Testis (tissue), 2 donors: ENCODE results near the gene TENM4.

Source experiments
- POLR2A ChIP-seq: fragments of 450-650 bp; IDR thresholded peaks from one replicate; pipeline ENCODE4 v1.6.1; 2017; ENCODE audit warnings: antibody characterized with exemption, mild to moderate bottlenecking, moderate library complexity
- TF ChIP-seq, protein P1 (sequence below), 3 experiments: fragments of 450-650 bp in 2 of 3; fragments of 200-600 bp in 1 of 3; sonication (generic) in 1 of 3; IDR thresholded peaks; one replicate each; pipeline ENCODE4 v1.5.1; 2016 to 2019; ENCODE audit warnings: antibody characterized with exemption in 3 of 3, mild to moderate bottlenecking in 2 of 3, moderate library complexity in 1 of 3

DNA sequence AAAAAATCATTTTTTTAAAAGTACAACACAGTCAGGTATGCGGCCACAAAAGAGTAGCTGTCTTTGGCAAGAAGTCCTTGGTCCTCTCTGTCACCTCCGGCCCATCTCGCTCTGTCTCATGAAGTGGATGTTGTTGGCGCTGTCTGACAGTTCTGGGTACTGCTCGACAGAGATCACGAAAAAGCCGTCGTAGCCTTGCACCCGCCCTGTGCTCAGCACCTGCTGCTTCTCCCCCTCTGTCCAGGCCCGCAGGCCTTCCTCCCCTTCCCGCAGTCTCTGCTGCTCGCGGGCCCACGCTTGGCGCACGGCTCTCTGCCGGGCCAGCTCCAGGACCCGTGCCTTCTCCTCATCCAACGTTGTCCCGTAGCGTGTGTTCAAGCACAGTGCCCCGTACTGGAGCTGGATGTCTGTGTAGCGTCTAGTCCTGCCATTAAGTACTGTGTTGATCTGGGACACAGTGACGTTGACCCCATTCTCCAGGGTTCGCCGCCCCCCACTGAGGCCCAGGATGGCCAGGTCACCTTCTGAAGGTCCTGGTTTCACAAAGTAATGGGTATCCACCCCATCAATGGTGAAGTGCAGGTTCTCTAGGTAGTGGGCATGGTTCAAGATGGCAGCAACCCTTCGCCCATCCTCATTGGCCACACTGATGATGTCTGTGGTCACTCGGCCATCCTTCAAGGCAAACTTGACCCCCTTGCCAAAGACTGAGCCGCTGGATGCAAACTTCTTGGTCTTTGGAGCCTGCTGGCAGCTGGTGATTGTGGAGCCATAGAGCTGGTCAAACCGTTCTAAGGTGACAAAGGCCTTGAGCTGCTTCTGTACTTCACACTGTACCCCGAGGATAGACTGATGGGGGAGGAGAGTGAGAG, 782.6 kb downstream of the TENM4 start:
- TF ChIP-seq POLR2A: no peak
- TF ChIP-seq, protein P1, sequence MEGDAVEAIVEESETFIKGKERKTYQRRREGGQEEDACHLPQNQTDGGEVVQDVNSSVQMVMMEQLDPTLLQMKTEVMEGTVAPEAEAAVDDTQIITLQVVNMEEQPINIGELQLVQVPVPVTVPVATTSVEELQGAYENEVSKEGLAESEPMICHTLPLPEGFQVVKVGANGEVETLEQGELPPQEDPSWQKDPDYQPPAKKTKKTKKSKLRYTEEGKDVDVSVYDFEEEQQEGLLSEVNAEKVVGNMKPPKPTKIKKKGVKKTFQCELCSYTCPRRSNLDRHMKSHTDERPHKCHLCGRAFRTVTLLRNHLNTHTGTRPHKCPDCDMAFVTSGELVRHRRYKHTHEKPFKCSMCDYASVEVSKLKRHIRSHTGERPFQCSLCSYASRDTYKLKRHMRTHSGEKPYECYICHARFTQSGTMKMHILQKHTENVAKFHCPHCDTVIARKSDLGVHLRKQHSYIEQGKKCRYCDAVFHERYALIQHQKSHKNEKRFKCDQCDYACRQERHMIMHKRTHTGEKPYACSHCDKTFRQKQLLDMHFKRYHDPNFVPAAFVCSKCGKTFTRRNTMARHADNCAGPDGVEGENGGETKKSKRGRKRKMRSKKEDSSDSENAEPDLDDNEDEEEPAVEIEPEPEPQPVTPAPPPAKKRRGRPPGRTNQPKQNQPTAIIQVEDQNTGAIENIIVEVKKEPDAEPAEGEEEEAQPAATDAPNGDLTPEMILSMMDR (IDR thresholded peaks at IDR 0.05): no peak
